Stimulated activated CD4-positive, alpha-beta T cell treated with anti-CD3 and anti-CD28 coated beads, Interleukin-4, amount 100 ng/mL, for 48 hours (primary cell): ENCODE measurements around the gene ETV6.
"Not testable (repeated sequence)": the region's sequence is repeated elsewhere in the genome, so short reads cannot be mapped to it uniquely, and the experiment has no call there.

Source experiments
- DNase-seq, 2 donors: peaks; one replicate each; pipeline ENCODE4 v3.0.0-alpha.2; 2020; ENCODE audit warnings: low read depth in 2 of 2

Gene ETV6

DNA sequence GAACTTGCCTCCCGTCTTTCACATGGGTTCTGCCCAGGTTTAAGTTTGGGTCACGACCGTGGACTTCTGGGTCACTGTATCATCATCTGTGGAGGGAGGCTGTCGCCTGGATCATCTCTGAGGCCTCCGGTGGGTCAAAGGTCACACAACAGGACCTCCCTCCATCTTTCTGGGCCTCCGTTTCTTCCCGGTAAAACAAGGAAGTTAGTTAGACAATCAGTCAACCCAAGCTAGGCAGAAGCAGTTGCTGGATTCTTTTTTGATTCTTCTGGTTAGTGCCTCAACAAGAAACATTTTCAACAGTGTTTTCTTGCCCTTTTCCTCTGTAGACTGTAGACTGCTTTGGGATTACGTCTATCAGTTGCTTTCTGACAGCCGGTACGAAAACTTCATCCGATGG lies 234.6 kb downstream of the ETV6 start:
- no peak for DNase-seq

GRCh38 chr12:11884706-11885105 lies 235.2 kb downstream of the ETV6 start:
- no peak for DNase-seq

DNA sequence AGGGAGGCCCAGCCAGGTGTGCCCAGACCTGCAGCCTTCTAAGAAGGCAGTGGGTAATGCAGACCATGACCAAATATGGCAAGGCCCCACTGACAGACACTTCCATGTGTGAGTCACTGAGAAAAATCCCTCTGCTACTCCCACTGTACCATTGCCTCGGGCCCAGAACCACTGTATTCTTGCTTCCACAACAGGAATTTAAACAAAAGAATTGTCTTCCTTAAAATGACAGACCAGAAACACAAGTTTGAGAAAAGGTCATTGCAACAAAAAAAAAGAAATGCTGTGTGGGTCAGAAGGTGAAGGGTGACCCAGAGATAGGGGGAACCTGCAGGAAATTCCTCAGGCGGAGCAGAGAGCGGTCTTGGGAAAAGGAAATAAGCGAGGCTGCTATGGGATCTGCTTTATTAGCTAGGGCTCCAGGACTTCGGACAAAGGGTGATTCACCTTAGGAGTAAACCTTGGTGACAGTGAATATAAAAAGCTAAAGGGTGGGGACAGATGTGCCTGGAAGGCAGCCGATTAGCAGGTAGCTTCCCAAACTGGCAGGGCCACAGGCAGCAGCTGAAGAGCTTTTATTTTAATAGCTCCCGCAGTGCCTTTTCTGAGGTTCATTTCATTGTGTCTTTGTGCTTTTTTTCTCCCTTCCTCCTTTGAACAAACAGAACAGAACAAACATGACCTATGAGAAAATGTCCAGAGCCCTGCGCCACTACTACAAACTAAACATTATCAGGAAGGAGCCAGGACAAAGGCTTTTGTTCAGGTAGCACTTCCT lies 236.0 kb downstream of the ETV6 start:
- no peak for DNase-seq

- no peak for DNase-seq
Observed at GRCh38 chr12:11886339-11886738, 236.9 kb downstream of the ETV6 start.

GRCh38 chr12:11888029-11888428 lies 238.6 kb downstream of the ETV6 start:
- no peak for DNase-seq

DNA sequence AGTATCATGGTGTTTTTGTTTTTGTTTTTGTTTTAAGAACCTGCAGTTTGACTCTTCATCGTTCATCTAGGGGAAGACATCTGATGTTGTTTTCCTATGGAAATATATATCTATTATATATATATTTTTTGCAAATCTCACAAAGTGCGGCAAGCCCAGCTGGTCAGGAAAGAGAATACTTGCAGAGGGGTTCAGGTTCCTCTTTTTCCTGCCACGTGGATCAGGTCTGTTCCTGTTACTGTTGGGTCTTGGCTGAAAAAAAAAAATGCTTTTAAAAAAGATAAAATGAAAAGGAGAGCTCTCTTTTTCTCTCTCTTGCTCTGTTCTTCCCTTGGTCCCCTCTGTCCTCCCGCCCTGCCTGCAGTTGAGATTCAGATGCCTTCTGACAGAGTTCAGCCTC lies 241.9 kb downstream of the ETV6 start:
- no peak for DNase-seq

GRCh38 chr12:11891754-11892386 lies 242.4 kb downstream of the ETV6 start:
- no peak for DNase-seq

DNA sequence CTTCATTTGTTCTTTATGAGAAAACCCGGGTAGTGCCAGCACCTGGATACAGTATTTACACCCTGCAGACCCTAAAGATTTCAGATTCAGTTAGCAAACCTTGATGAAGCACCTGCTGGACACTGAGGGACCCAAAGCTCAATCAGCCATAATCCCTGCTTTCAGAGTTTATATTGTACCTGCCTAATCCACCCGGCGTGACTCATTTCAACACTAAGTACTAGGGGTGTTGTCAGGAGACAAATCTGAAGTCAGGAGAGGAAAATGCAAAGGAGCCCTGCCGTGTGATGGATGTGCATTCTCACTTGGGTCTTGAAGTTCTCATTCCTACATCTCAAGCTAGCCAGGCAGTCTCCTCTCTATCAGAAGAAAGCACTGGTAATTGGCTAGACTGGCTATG lies 244.5 kb downstream of the ETV6 start:
- no peak for DNase-seq

GRCh38 chr12:11894890-11895289 lies 245.4 kb downstream of the ETV6 start:
- DNase-seq: no peak

- DNase-seq: no peak
Observed at GRCh38 chr12:11895421-11896078, 246.1 kb downstream of the ETV6 start.

DNA sequence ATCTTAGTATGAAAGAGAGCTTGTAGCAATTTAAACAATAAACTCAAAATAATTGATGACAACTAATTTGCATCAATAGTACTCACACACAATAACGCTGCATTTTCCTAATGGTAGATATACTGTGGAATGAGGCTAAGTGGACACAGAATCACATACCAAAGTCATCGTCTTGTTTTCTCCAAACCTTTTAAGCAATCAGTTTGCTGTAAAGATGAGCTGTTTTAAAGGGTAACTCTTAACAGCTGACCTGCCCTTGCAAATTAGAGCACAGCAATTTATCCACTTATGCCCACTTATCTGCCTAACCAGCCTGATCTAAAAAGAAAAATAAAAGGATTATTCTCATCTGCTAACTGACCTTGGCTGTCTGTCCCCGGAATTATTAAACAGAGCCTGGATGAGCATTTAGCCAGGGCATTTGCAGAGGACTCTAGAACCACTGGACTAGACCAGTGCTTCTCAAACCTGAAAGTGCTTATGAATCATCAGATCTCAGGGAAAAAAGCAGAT lies 247.0 kb downstream of the ETV6 start:
- no peak for DNase-seq

DNA sequence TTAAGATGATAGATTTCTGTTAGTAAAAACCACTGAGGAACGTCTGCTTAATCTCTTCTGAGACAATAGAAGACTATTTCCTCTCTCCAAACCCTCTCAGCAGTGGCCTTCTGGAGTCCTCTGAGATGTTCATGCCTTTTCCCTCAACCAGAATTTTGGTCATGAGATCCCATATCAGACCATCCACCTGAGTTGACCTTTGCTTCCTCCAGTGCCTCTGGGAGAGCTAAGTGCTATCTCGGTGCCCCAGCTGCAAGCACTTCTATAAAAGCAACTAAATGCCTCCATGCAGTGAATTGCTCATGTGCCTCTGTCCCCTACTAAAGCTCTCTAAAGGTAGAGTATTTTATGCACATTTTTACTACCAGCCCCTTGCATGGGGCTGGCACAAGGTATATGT lies 248.4 kb downstream of the ETV6 start:
- no peak for DNase-seq

DNA sequence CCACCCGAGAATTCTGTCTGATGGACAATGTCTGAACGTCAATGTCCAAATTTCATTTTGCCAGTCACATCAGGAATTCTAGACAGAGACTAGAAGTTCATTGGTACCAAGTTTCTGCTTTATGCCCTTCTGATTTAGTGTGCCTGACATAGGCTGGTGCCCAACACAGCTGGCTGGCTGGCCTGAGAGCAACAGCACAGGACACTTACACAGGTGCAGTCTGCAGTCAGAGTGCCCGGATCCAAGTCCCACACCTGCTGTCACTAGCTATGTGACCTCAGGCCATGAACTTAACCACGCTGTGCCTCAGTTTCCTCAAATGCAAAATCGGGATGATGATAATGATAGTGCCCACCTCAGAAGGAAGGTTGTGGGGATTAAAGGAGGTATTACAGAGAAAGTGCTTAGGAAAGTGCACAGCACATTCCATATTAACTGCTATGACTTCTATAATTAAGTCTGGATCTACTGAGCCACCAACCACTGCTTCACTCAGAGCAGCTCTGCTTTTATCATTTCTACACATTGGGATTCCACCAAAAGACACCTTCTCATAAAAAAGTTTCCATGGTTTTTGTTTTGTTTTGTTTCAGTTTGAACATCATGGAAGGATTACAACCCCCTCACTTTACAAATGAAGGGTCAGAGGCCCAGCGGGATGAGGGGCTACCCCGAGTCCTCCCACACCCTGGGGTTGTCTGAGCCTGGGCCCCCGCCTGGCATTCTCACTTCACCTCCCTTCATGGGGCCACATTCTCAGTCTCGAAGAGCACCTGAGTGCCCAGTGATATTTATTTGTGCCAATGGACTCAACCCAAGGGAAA lies 252.4 kb downstream of the ETV6 start:
- DNase-seq: peak; percentile 36 to 38

GRCh38 chr12:11902525-11902875 lies 253.0 kb downstream of the ETV6 start:
- no peak for DNase-seq

- no peak for DNase-seq
Observed at GRCh38 chr12:11904124-11904523, 254.7 kb downstream of the ETV6 start.

- DNase-seq: no peak
Observed at GRCh38 chr12:11905534-11905933, 256.1 kb downstream of the ETV6 start.

- no peak for DNase-seq
Observed at GRCh38 chr12:11906286-11906935, 256.9 kb downstream of the ETV6 start.

GRCh38 chr12:11907625-11908024 lies 258.2 kb downstream of the ETV6 start:
- DNase-seq: no peak

GRCh38 chr12:11909406-11909805 lies 259.9 kb downstream of the ETV6 start:
- not testable (repeated sequence) for DNase-seq

DNA sequence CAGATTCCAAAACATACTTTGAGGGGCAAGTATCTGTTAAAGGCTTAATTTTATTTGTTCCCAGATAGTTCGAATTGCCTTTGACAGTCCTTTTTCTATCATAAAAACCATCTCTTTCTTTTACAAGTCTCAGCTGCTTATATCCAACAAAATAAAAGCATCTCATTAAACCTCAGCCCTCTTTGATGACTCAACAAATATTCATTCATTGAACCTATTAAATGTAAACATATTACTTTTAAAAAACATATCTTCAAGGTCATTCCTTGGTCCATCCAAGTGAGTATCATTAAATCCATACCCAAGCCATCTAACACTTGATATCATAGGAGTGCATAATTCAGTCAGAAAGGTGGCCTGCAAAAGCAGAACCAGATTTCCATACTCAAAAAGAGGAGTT lies 266.6 kb downstream of the ETV6 start:
- no peak for DNase-seq

GRCh38 chr12:11916771-11917170 lies 267.3 kb downstream of the ETV6 start:
- no peak for DNase-seq

DNA sequence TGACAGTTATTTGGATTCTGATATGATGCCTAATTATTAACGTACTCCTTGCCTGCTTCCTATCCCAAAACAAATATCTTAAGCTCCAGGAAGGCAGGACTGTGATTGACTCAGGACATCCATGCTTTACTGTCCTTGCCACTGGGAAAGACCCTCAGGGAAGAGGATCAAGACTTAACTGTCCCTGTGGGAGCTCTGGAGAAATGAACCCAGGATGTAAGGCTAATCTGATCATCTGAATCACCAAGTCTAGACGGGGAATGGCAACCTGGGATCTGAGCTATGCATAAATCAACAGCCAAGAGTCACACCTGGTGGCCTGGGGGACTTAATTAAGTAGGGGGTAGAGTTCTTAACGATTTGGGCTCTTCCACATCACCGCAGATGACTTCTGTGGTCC lies 268.0 kb downstream of the ETV6 start:
- no peak for DNase-seq
